ENCODE data around the gene AMPD2. TPM values are rescaled to one million over a fixed set of nuclear protein-coding genes. Genes with fewer than 3 reads are reported as not detected.

The AMPD2 gene
- total and polyA plus RNA-seq, 2 donors (not counting 3 experiments of a cell fraction or from before 2014, with no cell fraction given), result 69.4 TPM

- POLR2A ChIA-PET, result interaction anchor here (1.0 to 1.4 kb wide), 5 partner anchors 91 to 346 kb away, joined by 4 to 7 read pairs (median 5); partner anchors contain the start of genes AHCYL1 and GNAI3
- TF ChIP-seq MYC (IDR thresholded peaks at IDR 0.05; ENCODE audit: low read depth, low read length) (no peak), FOS (IDR thresholded peaks at IDR 0.05; ENCODE audit: borderline replicate concordance, insufficient read depth, low read length) (no peak), JUN (IDR thresholded peaks at IDR 0.05; ENCODE audit: borderline replicate concordance, insufficient read depth, insufficient read length, low read depth) (no peak), CTCF (IDR thresholded peaks at IDR 0.05; ENCODE audit: extremely low read depth in 1 of 2, insufficient read depth in 1 of 2, low read depth in 1 of 2, low read length in 2 of 2) (no peak), POLR2AphosphoS5 (IDR thresholded peaks at IDR 0.05; ENCODE audit: insufficient read depth, low read depth, low read length) (no peak), POLR2A (IDR thresholded peaks at IDR 0.05; ENCODE audit: low read depth, low read length) (no peak), EZH2 (IDR thresholded peaks at IDR 0.05; ENCODE audit: borderline replicate concordance, low read depth, low read length, severe bottlenecking) (no peak), GATA2 (IDR thresholded peaks at IDR 0.05; ENCODE audit: insufficient read depth, insufficient read length, low read depth, low read length) (no peak), MAX (IDR thresholded peaks at IDR 0.05; ENCODE audit: insufficient read depth, insufficient read length) (no peak)
- Histone ChIP-seq H2AFZ (ENCODE audit: low read depth, low read length) (no peak overlapping the region), H3K4me3 (replicated peaks in 1 of 3; ENCODE audit: insufficient read depth in 1 of 3, low read depth in 1 of 3, low read length in 3 of 3) (no peak overlapping the region), H3K9me1 (replicated peaks; ENCODE audit: control insufficient read depth, extremely low read depth, insufficient read depth, low read length) (no peaks in the 10 kb centered on the region), H3K4me2 (ENCODE audit: insufficient read depth, low read length) (no peak overlapping the region), H3K27me3 (ENCODE audit: control insufficient read depth in 2 of 2, insufficient read depth in 2 of 2, low read length in 2 of 2) (no peaks in the 10 kb centered on the region), H3K9me3 (replicated peaks; ENCODE audit: control insufficient read depth, insufficient read depth, low read length) (no peaks in the 10 kb centered on the region), H3K27ac (ENCODE audit: insufficient read depth, low read depth, low read length) (no peak overlapping the region), H3K4me1 (ENCODE audit: control insufficient read depth, extremely low read depth, insufficient read depth, low read length) (no peaks in the 10 kb centered on the region), H3K79me2 (ENCODE audit: control insufficient read depth, insufficient read depth, low read length) (no peaks in the 10 kb centered on the region), H3K36me3 (ENCODE audit: control insufficient read depth in 2 of 2, extremely low read depth in 1 of 2, insufficient read depth in 2 of 2, low read length in 2 of 2) (no peaks in the 10 kb centered on the region), H4K20me1 (replicated peaks; ENCODE audit: control insufficient read depth, extremely low read depth, insufficient read depth, low read length) (no peaks in the 10 kb centered on the region), H3K9ac (replicated peaks; ENCODE audit: extremely low read depth, insufficient read depth, low read length) (no peak overlapping the region)
- intact Hi-C loops (cut with micrococcal nuclease) (no loop called here), dilution Hi-C loops (cut with MboI; ENCODE audit: extremely low pct_ligation_motif_present, low sequenced_read_pairs) (no loop called here)
- CTCF ChIA-PET, result interaction anchor here (0.7 to 15.2 kb wide), 45 partner anchors 9 to 345 kb away, joined by 3 to 565 read pairs (median 12); partner anchors contain the start of genes AHCYL1, AMPD2, GNAI3 and GNAT2
- BruUV-seq (replicated peaks), result no TSS peak
- DNase-seq (ENCODE audit: low read depth, low spot score) (no peak), FAIRE-seq (no peak)
These were observed 19.6 kb downstream of the AMPD2 start for GRCh38 chr1:109639063-109639840.
